ENCODE data around the gene BAZ2A. TPM values are rescaled to one million over a fixed set of nuclear protein-coding genes. Genes with fewer than 3 reads are reported as not detected.

BAZ2A gene
- total RNA-seq, result 13.2 and 13.6 TPM in 2 replicates

DNA sequence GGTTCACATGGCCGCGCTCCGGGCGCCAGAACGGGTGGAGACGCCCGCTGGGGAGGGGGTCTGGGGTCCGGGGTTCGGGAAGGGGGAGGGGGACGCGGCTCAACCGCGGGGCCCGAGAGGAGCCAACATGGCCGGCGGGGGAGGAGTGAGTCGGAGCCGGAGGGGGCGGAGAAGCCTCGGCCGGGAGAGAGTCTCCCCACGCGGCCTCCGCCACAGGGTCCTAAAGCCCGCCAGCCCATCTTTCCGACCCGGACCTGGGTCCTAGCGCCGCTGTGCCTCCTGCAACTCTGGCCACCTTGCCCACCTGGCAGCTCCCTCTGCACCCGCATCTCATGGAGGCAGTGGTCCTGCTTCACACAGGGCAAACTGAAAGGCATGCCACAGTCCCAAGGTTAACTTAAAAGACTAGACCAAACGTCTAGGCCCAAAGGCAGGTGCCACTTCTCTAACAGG is at the start of gene BAZ2A:
Gene BAZ2A, minus strand, starts transcription at position 147 of the 453 bp plus-strand sequence. CDS start 12,796 bp downstream, outside the sequence.

DNA sequence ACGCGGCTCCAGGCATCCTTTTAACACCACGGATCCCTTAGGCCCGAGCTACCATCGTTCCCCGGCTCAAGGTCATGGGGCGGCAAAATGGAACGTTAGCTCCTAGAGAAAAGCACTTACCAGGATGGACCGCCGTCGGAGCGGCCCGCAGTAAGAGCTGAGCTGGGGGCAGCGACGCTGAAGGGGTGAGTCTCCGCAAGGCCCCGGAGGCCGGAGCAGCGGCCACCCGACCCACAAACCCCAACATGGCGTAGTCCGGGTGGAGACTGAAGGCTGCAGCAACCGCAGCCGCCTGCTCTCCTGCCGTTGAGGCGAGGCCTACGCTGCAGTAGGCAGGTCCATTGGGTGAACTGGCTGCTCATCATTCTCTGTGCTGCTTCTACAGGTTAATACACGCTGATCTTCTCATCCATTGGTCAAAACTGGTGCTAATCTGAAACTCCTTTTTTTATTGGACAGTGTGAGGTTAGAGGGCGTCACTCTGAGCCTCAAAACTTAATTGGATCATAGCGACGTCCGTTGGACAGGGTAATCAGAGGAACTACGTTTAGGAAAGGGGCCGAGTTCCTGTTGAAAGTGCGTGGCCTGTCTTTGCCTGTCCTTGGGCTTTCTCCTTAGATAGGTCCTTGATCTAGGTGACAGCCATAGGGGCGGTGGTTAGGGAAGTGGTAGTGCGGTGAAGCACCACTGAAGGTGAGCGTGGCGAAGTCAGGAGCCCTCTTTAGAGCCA is 15.8 kb upstream of the BAZ2A start, which contains the start of gene ATP5F1B:
Gene ATP5F1B, minus strand, starts transcription at position 268 of the 730 bp plus-strand sequence. Its CDS starts 21 bp downstream, at position 247.

Other genes starting within 250 kb of the BAZ2A start
- gene TIMELESS, start 180.9 kb downstream of the BAZ2A start, total RNA-seq, result 4.5 and 33.4 TPM in 2 replicates
- gene MIP, start 175.7 kb downstream of the BAZ2A start, total RNA-seq, result 0.19 TPM in 1 of 2 replicates, not detected in the other
- 1.1 and 1.5 TPM in 2 replicates for gene SPRYD4, start 161.7 kb downstream of the BAZ2A start, total RNA-seq
- gene GLS2, start 142.2 kb downstream of the BAZ2A start, total RNA-seq, result under 0.01 TPM in 1 of 2 replicates, not detected in the other
- 12.3 and 13.0 TPM in 2 replicates for gene RBMS2, start 108.5 kb downstream of the BAZ2A start, total RNA-seq
- 386 and 740 TPM in 2 replicates for gene ATP5F1B, start 15.7 kb upstream of the BAZ2A start, total RNA-seq
- 56.7 and 164 TPM in 2 replicates for gene PTGES3, start 58.0 kb upstream of the BAZ2A start, total RNA-seq
- 1,071 and 1,180 TPM in 2 replicates for gene NACA, start 95.0 kb upstream of the BAZ2A start, total RNA-seq
- gene PRIM1, start 122.0 kb upstream of the BAZ2A start, total RNA-seq, result 3.4 and 20.3 TPM in 2 replicates
- gene HSD17B6, start 133.0 kb upstream of the BAZ2A start, total RNA-seq, result 1.3 and 3.1 TPM in 2 replicates